DND-41 (cell line): ENCODE results near the gene PRKCZ.

ENCODE experiments used
- ATAC-seq: fragments of 200-7000 bp; cut with Tn5 transposase; 3 replicates; pipeline ENCODE4 v1.9.1; 2021; ENCODE audit warnings: low read depth; ENCODE audit not compliant: insufficient read depth
- DNase-seq: peaks from one replicate; pipeline ENCODE4 v3.0.0-alpha.2; 2020
- H2AFZ ChIP-seq: 2 replicates; pipeline ENCODE4 v1.6.0; 2012; ENCODE audit warnings: low read depth, low read length
- H3K27ac ChIP-seq: 2 replicates; pipeline ENCODE4 v1.5.1; 2012; ENCODE audit warnings: low read length, inconsistent platforms
- H3K27me3 ChIP-seq: fragments of 200-600 bp; sonication (generic); 2 replicates; pipeline ENCODE4 v1.6.0; 2012; ENCODE audit warnings: low read length, mild to moderate bottlenecking, inconsistent platforms; ENCODE audit not compliant: insufficient read depth, poor library complexity
- H3K36me3 ChIP-seq: 2 replicates; pipeline ENCODE4 v1.5.1; 2012; ENCODE audit warnings: low read length, inconsistent platforms; ENCODE audit not compliant: insufficient read depth
- H3K4me1 ChIP-seq: 2 replicates; pipeline ENCODE4 v1.5.1; 2012; ENCODE audit warnings: mild to moderate bottlenecking, low read length; ENCODE audit not compliant: insufficient read depth
- H3K4me2 ChIP-seq: 2 replicates; pipeline ENCODE4 v1.6.0; 2012; ENCODE audit warnings: mild to moderate bottlenecking, moderate library complexity, low read length, inconsistent platforms; ENCODE audit not compliant: insufficient read depth
- H3K4me3 ChIP-seq, 2 experiments: fragments of 200-600 bp in 1 of 2; shearing (Covaris generic) in 1 of 2; 2 replicates each; pipeline ENCODE4 v1.5.1; 2012 to 2016; ENCODE audit warnings: inconsistent platforms in 2 of 2, low read length in 2 of 2, mild to moderate bottlenecking in 2 of 2, low read depth in 1 of 2, moderate library complexity in 1 of 2
- H3K79me2 ChIP-seq: 2 replicates; pipeline ENCODE4 v1.6.0; 2012; ENCODE audit warnings: low read length, inconsistent platforms; ENCODE audit not compliant: insufficient read depth
- H3K9ac ChIP-seq: 2 replicates; pipeline ENCODE4 v1.6.0; 2012; ENCODE audit warnings: low read depth, mild to moderate bottlenecking, inconsistent platforms, low read length, moderate library complexity
- H3K9me3 ChIP-seq: 2 replicates; pipeline ENCODE4 v1.5.1; 2012; ENCODE audit warnings: low read length, moderate library complexity, mild to moderate bottlenecking, inconsistent platforms; ENCODE audit not compliant: insufficient read depth, severe bottlenecking
- H4K20me1 ChIP-seq: 2 replicates; pipeline ENCODE4 v1.6.0; 2012; ENCODE audit warnings: low read length; ENCODE audit not compliant: insufficient read depth
- EZH2 ChIP-seq: IDR thresholded peaks from 3 replicates; pipeline ENCODE4 v1.6.1; 2012; ENCODE audit warnings: borderline replicate concordance, low read depth, mild to moderate bottlenecking, moderate library complexity, low read length, inconsistent platforms; ENCODE audit not compliant: severe bottlenecking
- TF ChIP-seq, protein P1 (sequence below): IDR thresholded peaks from 2 replicates; pipeline ENCODE4 v1.5.1; 2012; ENCODE audit warnings: borderline replicate concordance, low read length, moderate library complexity, mild to moderate bottlenecking; ENCODE audit not compliant: poor library complexity, severe bottlenecking; ENCODE audit errors: extremely low read depth

The PRKCZ gene

DNA sequence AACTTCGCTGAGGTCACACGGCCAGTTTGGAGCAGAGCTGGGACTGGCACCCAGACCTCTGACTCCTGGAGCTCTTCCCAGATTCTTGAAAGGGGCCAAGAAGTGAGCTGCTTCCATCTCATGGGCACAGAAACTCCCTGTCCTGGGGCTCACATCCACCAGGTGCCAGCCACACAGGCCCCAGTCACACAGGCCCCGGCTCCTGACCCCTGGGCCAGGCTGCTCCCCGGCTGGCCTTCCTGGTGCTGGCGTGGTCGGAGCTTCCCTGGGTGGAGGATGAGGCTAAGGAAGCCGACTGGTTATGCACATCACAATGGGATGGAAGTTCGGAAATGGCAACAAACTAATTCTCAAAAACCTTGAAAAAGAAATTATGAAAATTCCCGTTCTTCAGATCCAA, 34.1 kb upstream of the PRKCZ start:
- ATAC-seq: no peak
- H3K27me3 ChIP-seq: no peaks in the 10 kb centered on the region
- no peaks in the 10 kb centered on the region for H3K36me3 ChIP-seq
- no peak overlapping the region for H3K9ac ChIP-seq
- no peaks in the 10 kb centered on the region for H3K4me1 ChIP-seq
- H3K9me3 ChIP-seq: no peaks in the 10 kb centered on the region
- no peaks in the 10 kb centered on the region; the same call in 1 of the 2 replicates for H4K20me1 ChIP-seq
- DNase-seq: no peak
- TF ChIP-seq EZH2: no peak
- TF ChIP-seq, protein P1, sequence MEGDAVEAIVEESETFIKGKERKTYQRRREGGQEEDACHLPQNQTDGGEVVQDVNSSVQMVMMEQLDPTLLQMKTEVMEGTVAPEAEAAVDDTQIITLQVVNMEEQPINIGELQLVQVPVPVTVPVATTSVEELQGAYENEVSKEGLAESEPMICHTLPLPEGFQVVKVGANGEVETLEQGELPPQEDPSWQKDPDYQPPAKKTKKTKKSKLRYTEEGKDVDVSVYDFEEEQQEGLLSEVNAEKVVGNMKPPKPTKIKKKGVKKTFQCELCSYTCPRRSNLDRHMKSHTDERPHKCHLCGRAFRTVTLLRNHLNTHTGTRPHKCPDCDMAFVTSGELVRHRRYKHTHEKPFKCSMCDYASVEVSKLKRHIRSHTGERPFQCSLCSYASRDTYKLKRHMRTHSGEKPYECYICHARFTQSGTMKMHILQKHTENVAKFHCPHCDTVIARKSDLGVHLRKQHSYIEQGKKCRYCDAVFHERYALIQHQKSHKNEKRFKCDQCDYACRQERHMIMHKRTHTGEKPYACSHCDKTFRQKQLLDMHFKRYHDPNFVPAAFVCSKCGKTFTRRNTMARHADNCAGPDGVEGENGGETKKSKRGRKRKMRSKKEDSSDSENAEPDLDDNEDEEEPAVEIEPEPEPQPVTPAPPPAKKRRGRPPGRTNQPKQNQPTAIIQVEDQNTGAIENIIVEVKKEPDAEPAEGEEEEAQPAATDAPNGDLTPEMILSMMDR: no peak
- no peak overlapping the region for H2AFZ ChIP-seq
- no peaks in the 10 kb centered on the region for H3K79me2 ChIP-seq
- H3K4me3 ChIP-seq: no peak overlapping the region
- H3K27ac ChIP-seq: no peak overlapping the region
- H3K4me2 ChIP-seq: no peak overlapping the region

DNA sequence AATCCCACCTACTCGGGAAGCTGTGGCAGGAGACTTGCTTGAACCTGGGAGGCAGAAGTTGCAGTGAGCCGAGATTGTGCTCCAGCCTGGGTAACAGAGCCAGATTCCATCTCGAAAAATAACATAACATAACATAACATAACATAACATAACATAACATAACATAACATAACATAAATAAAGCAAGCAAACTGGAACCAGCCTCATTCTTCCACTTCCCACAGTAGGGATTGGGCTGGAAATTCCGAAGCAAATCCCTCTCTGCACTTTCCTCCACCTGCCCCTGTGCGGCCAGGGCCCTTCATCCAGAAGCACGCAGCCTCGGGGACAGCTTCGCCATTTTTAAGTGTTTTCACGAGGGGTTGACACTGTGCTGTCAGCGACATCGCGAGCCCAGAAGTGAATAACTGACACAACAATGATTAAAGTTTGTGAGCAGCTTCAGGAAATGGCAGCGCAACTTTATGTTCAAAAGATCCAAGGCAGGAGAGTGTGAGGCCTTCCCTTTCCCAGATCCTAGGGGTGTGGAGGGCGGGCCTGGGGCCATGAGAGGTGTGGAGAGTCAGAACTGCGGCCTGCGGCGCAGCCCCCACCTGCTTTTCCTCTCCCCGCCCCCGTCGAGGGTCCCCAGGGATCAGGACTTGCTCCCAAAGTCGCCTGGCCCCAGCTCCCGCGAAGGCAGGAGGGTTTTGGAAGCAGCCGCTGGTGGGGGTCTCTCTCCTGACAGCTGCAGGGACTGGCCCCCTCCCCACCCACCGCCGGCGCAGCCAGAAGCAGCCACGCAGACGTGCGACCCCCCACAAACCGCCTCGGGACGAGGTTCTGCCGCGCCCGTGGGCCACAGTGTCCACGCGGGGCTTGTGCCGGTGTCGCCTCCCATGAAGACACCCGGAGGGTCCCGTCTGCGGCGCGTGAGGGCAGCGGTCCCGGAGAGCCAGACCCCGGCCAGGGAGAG, 31.7 kb upstream of the PRKCZ start:
- Histone ChIP-seq H2AFZ (no peak overlapping the region), H4K20me1 (no peaks in the 10 kb centered on the region; the same call in 1 of the 2 replicates), H3K27ac (no peak overlapping the region), H3K4me3 (no peak overlapping the region), H3K9ac (no peak overlapping the region), H3K4me1 (no peaks in the 10 kb centered on the region), H3K27me3 (no peaks in the 10 kb centered on the region), H3K36me3 (no peaks in the 10 kb centered on the region), H3K79me2 (no peaks in the 10 kb centered on the region), H3K4me2 (no peak overlapping the region), H3K9me3 (no peaks in the 10 kb centered on the region)
- DNase-seq: no peak
- ATAC-seq: no peak
- TF ChIP-seq EZH2: no peak
- TF ChIP-seq, protein P1: no peak

DNA sequence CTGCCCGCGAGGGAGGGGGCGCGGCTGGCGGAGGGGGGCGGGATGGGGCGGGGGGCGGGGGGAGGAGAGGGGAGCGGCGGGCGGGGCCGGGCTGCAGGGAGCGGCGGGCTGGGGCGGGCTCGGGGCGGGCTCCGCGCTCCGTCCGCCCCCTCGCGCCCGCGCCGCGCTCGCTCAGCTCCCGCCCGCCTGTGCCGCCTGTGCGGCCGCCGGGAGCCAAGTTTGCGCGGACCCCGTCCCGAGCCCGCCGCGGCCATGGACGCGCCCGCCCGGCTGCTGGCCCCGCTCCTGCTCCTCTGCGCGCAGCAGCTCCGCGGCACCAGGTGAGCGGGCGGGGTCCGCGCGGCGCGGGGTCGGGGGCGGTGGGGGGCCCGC, 31.1 kb upstream of the PRKCZ start, which contains the start of gene GABRD:
Gene GABRD, plus strand, starts transcription at position 174 of the 372 bp plus-strand sequence. Its CDS starts 79 bp downstream, at position 253.
- no peak within 1 kb of the TSS for H2AFZ ChIP-seq
- no peaks in the 10 kb centered on the region; the same call in 1 of the 2 replicates for H4K20me1 ChIP-seq
- H3K4me2 ChIP-seq: no peak within 1 kb of the TSS
- H3K4me1 ChIP-seq: no peaks in the 10 kb centered on the region
- no peak within 1 kb of the TSS for H3K4me3 ChIP-seq
- no peaks in the 10 kb centered on the region for H3K27me3 ChIP-seq
- no peaks in the 10 kb centered on the region for H3K9me3 ChIP-seq
- ATAC-seq (no peak), DNase-seq (no peak)
- no peak within 1 kb of the TSS for H3K9ac ChIP-seq
- H3K27ac ChIP-seq: no peak within 1 kb of the TSS
- no peaks in the 10 kb centered on the region for H3K36me3 ChIP-seq
- TF ChIP-seq, protein P1: no peak
- no peak for TF ChIP-seq EZH2
- no peaks in the 10 kb centered on the region for H3K79me2 ChIP-seq
